Osteocyte (in vitro differentiated cells): ENCODE results near the gene SOBP. TPM values are rescaled to one million over a fixed set of nuclear protein-coding genes. Genes with fewer than 3 reads are reported as not detected.
"Not testable (repeated sequence)": the region's sequence is repeated elsewhere in the genome, so short reads cannot be mapped to it uniquely, and the experiment has no call there.

Experiments
- DNase-seq: peaks from one replicate; pipeline ENCODE4 v3.0.0; 2021; ENCODE audit warnings: mixed read lengths; ENCODE audit not compliant: unreplicated experiment; ENCODE audit errors: extremely low spot score
- H3K27ac Mint-ChIP-seq: one replicate; pipeline ENCODE4 v1.8.0; 2021; ENCODE audit warnings: mild to moderate bottlenecking, mixed read lengths; ENCODE audit not compliant: unreplicated experiment
- H3K27me3 Mint-ChIP-seq: one replicate; pipeline ENCODE4 v1.8.0; 2021; ENCODE audit warnings: mixed read lengths; ENCODE audit not compliant: unreplicated experiment
- H3K36me3 Mint-ChIP-seq: one replicate; pipeline ENCODE4 v1.8.0; 2021; ENCODE audit warnings: mixed read lengths; ENCODE audit not compliant: unreplicated experiment
- H3K4me1 Mint-ChIP-seq: one replicate; pipeline ENCODE4 v1.8.0; 2021; ENCODE audit warnings: mixed read lengths; ENCODE audit not compliant: unreplicated experiment
- H3K4me3 Mint-ChIP-seq: one replicate; pipeline ENCODE4 v1.8.0; 2021; ENCODE audit warnings: mild to moderate bottlenecking, moderate library complexity, mixed read lengths; ENCODE audit not compliant: unreplicated experiment
- H3K9me3 Mint-ChIP-seq: one replicate; pipeline ENCODE4 v1.8.0; 2021; ENCODE audit warnings: mixed read lengths; ENCODE audit not compliant: unreplicated experiment
- CTCF ChIP-seq: fragments of 200-600 bp; sonication (generic); IDR thresholded peaks from 2 replicates; pipeline ENCODE4 v1.5.0; 2021; ENCODE audit warnings: antibody characterized with exemption, mild to moderate bottlenecking, moderate library complexity
- total RNA-seq: library from RNA; stranded (reverse); gene quantifications from 2 replicates; pipeline ENCODE4 v1.2.1, GENCODE V29; 2021

The SOBP gene
- total RNA-seq, 1 donor from 2014 or later, result 7.4 TPM

DNA sequence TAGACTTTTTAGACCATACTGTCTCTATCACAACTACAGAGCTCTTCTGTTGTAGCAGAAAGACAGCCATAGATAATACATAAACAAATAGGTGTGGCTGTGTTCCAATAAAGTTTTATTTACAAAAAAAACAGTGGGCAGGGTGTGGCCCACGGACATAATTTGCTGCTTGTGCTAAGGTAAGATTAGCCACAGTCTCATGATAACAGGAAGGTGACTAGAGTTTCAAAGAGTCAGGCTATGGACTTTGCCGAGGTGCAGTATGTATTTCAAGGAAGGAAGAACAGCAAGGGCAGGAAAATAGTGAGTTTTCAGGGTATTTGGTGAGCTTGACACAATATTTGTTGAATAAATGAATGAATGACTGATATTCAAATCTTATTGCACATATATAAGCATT, 20.2 kb downstream of the SOBP start:
- no peak overlapping the region for H3K27ac Mint-ChIP-seq
- H3K36me3 Mint-ChIP-seq, result peaks cover 5% of the 10 kb centered on the region
- H3K27me3 Mint-ChIP-seq, result no peaks in the 10 kb centered on the region
- H3K9me3 Mint-ChIP-seq, result peaks cover 6% of the 10 kb centered on the region
- no peak for TF ChIP-seq CTCF
- no peak for DNase-seq
- no peak overlapping the region for H3K4me3 Mint-ChIP-seq
- peaks cover 13% of the 10 kb centered on the region for H3K4me1 Mint-ChIP-seq

DNA sequence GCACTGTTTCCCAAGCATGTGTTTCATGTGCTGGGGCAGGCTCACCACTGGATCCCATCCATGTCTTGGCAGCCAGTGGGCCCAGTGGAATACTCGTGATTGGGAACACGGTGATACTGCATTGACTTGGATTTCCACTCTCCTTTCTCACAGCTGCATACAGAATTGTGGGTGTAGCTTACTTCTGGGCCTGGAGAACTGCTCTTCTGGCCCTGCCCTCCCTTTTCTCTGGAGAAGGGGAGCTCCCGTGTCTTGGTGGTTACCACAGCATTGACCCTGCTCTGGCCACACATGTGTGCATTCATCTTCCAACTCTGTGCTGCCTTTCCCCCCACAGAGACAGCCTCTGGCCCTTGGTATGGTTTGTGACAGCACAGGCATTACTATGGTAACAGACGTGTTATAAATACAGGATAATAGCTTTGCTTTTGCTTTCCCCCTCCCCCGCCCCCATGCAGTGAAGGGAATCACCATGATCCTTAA, 21.6 kb downstream of the SOBP start:
- Mint-ChIP-seq H3K36me3 (peaks cover 6% of the 10 kb centered on the region), H3K27ac (no peak overlapping the region), H3K4me1 (peaks cover 13% of the 10 kb centered on the region), H3K27me3 (no peaks in the 10 kb centered on the region), H3K4me3 (no peak overlapping the region), H3K9me3 (peaks cover 8% of the 10 kb centered on the region)
- no peak for DNase-seq
- no peak for TF ChIP-seq CTCF

- no peak for DNase-seq
- peaks cover 13% of the 10 kb centered on the region for H3K4me1 Mint-ChIP-seq
- no peak overlapping the region for H3K4me3 Mint-ChIP-seq
- H3K27me3 Mint-ChIP-seq, result no peaks in the 10 kb centered on the region
- TF ChIP-seq CTCF, result no peak
- no peak overlapping the region for H3K27ac Mint-ChIP-seq
- H3K36me3 Mint-ChIP-seq, result peaks cover 9% of the 10 kb centered on the region
- H3K9me3 Mint-ChIP-seq, result peaks cover 12% of the 10 kb centered on the region
Measured at GRCh38 chr6:107513214-107513613, 23.3 kb downstream of the SOBP start.

DNA sequence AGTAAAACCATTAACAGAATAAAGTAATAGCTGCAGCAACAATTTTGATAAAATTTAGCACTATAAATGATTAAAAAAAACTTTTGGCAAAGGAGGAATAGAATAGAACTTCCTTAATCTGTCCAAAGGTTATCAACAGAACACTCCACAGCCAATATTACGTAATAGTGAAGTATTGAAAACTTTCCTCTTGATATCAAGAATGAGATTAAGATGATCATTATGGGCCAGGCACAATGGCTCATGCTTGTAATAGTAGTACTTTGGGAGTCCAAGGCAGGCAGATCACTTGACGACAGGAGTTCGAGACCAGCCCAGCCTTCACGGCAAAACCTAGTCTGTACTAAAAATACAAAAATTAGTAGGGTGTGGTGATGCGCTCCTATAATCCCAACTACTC, 26.0 kb downstream of the SOBP start:
- Mint-ChIP-seq H3K27me3 (no peaks in the 10 kb centered on the region), H3K4me3 (no peak overlapping the region), H3K36me3 (peaks cover 9% of the 10 kb centered on the region), H3K27ac (no peak overlapping the region), H3K9me3 (peaks cover 12% of the 10 kb centered on the region), H3K4me1 (peaks cover 7% of the 10 kb centered on the region)
- no peak for DNase-seq
- TF ChIP-seq CTCF, result no peak

- no peak for TF ChIP-seq CTCF
- H3K4me1 Mint-ChIP-seq, result peaks cover 7% of the 10 kb centered on the region
- H3K4me3 Mint-ChIP-seq, result no peak overlapping the region
- peaks cover 9% of the 10 kb centered on the region for H3K36me3 Mint-ChIP-seq
- DNase-seq, result no peak
- no peaks in the 10 kb centered on the region for H3K27me3 Mint-ChIP-seq
- H3K27ac Mint-ChIP-seq, result no peak overlapping the region
- H3K9me3 Mint-ChIP-seq, result peaks cover 12% of the 10 kb centered on the region
Measured at GRCh38 chr6:107517274-107517673, 27.4 kb downstream of the SOBP start.

- not testable (repeated sequence) for H3K36me3 Mint-ChIP-seq, H3K4me3 Mint-ChIP-seq, DNase-seq, H3K27me3 Mint-ChIP-seq, H3K27ac Mint-ChIP-seq, H3K4me1 Mint-ChIP-seq
- H3K9me3 Mint-ChIP-seq, result peaks cover 12% of the 10 kb centered on the region
Measured at GRCh38 chr6:107519224-107519623, 29.3 kb downstream of the SOBP start.

GRCh38 chr6:107520706-107521105, 30.8 kb downstream of the SOBP start:
- not testable (repeated sequence) for H3K27ac Mint-ChIP-seq, H3K27me3 Mint-ChIP-seq

More at GRCh38 chr6:107520706-107521105, 30.8 kb downstream of the SOBP start:
- H3K36me3 Mint-ChIP-seq, DNase-seq, H3K9me3 Mint-ChIP-seq, H3K4me1 Mint-ChIP-seq, H3K4me3 Mint-ChIP-seq: not testable (repeated sequence)
